H1 (cell line): ENCODE results near the gene NEK11. TPM values are rescaled to one million over a fixed set of nuclear protein-coding genes. Genes with fewer than 3 reads are reported as not detected.

Experiments
- CHD1 ChIP-seq: IDR thresholded peaks from 2 replicates; pipeline ENCODE4 v1.6.1; 2012; ENCODE audit warnings: low read depth, low read length, improper control_type of control experiment
- polyA plus RNA-seq, 7 experiments: library from polyadenylated mRNA; depleted of rRNA in 3 of 7; stranded (reverse) in 5 of 7; unstranded in 2 of 7; fragments of >200 nt in 5 of 7; fragments of 200-250 nt in 2 of 7; gene quantifications; 1 replicate in 5 of 7; 2 replicates in 1 of 7; 4 replicates in 1 of 7; pipeline versions ENCODE4 v1.2.1 to v1.2.3, GENCODE V29; 2011 to 2013; ENCODE audit warnings: missing spikeins in 2 of 7, mixed read lengths in 2 of 7
- total RNA-seq: library from RNA; stranded (reverse); fragmentation: NEBNext Ultra II Directional; extraction: Animal tissue kit (Norgen Biotek cat#: 25700); gene quantifications from 2 replicates; pipeline ENCODE4 v1.2.1, GENCODE V29; 2021
- TF ChIP-seq, protein P1 (sequence below): IDR thresholded peaks from 2 replicates; pipeline ENCODE4 v1.6.1; 2012; ENCODE audit warnings: inconsistent platforms

The NEK11 gene
- total and polyA plus RNA-seq, 2 of the 8 experiments (the other 6 are each of a cell fraction or from before 2014, with no cell fraction given) = 0.60 TPM; not detected in 1

DNA sequence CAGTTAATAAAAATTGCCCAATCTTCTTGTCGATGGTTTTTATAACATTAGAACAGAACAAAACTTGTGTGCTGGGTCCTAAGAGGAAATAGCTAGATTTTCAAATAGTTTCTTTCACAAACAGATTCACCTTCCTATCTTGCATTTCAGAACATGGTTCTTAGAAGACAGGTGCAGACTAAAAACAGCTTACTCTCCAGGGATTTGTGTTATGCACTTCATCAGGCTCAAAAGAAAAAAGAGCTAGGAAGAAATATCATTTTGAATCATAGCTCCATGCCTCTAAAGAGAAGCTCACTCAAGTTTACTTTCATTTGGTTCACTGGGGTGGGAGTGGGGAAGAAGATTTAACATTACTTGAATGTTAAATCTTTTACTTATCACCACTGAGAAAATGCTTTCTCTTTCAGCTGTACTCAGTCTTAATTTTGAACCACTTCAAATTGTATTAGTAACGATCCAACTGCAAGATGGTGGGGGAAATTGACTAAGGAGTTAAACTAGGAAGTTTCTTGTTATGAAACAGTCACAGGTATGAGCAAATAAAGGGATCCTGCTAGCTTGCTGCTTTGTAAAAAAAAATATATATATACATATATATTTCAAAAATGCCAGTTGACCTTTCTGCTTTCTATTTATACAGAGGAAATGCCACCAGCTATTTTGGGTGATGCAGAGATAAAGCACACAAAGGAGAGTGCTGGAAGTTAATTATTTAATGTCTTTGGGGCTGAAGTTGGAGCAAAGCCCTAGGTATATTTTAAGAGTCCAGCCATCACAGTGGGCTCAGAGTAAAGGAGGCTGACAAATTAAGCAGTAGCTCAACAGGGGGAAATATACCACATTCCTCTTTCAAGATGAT is 326.6 kb downstream of the NEK11 start (continued):
- no peak for TF ChIP-seq CHD1
- TF ChIP-seq, protein P1, sequence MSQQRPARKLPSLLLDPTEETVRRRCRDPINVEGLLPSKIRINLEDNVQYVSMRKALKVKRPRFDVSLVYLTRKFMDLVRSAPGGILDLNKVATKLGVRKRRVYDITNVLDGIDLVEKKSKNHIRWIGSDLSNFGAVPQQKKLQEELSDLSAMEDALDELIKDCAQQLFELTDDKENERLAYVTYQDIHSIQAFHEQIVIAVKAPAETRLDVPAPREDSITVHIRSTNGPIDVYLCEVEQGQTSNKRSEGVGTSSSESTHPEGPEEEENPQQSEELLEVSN = no peak
